Measurements from ENCODE around the gene PSMA6.
"Not testable (repeated sequence)": the region's sequence is repeated elsewhere in the genome, so short reads cannot be mapped to it uniquely, and the experiment has no call there.

Gene PSMA6

GRCh38 chr14:35344107-35344807 lies 52.1 kb downstream of the PSMA6 start:
- no peak for DNase-seq (ENCODE audit: low read depth in 2 of 2)

GRCh38 chr14:35346738-35347322 lies 54.6 kb downstream of the PSMA6 start:
- no peak for DNase-seq (ENCODE audit: low read depth in 2 of 2)

- DNase-seq (ENCODE audit: low read depth in 2 of 2) = no peak
Observed at GRCh38 chr14:35347323-35348043, 55.3 kb downstream of the PSMA6 start.

- not testable (repeated sequence) for DNase-seq (ENCODE audit: low read depth in 2 of 2)
Observed at GRCh38 chr14:35348044-35348380, 55.8 kb downstream of the PSMA6 start.

- no peak for DNase-seq (ENCODE audit: low read depth in 2 of 2)
Observed at GRCh38 chr14:35349496-35350365, 57.5 kb downstream of the PSMA6 start.

- DNase-seq (ENCODE audit: low read depth in 2 of 2) = no peak
Observed at GRCh38 chr14:35351497-35351896, 59.3 kb downstream of the PSMA6 start.

- no peak for DNase-seq (ENCODE audit: low read depth in 2 of 2)
Observed at GRCh38 chr14:35351897-35352273, 59.7 kb downstream of the PSMA6 start.

GRCh38 chr14:35352274-35353233 lies 60.4 kb downstream of the PSMA6 start:
- DNase-seq (ENCODE audit: low read depth in 2 of 2) = no peak

- no peak for DNase-seq (ENCODE audit: low read depth in 2 of 2)
Observed at GRCh38 chr14:35353409-35354172, 61.4 kb downstream of the PSMA6 start.

GRCh38 chr14:35355235-35355634 lies 63.1 kb downstream of the PSMA6 start:
- DNase-seq (ENCODE audit: low read depth in 2 of 2) = not testable (repeated sequence)

GRCh38 chr14:35355981-35356841 lies 64.0 kb downstream of the PSMA6 start:
- DNase-seq (ENCODE audit: low read depth in 2 of 2) = no peak

GRCh38 chr14:35359655-35360054 lies 67.5 kb downstream of the PSMA6 start:
- DNase-seq (ENCODE audit: low read depth in 2 of 2) = not testable (repeated sequence)

- no peak for DNase-seq (ENCODE audit: low read depth in 2 of 2)
Observed at GRCh38 chr14:35361141-35361480, 68.9 kb downstream of the PSMA6 start.

- no peak for DNase-seq (ENCODE audit: low read depth in 2 of 2)
Observed at GRCh38 chr14:35362450-35362849, 70.3 kb downstream of the PSMA6 start.

GRCh38 chr14:35362911-35363374 lies 70.8 kb downstream of the PSMA6 start:
- no peak for DNase-seq (ENCODE audit: low read depth in 2 of 2)

- peak; percentile 19 to 32 for DNase-seq (ENCODE audit: low read depth in 2 of 2)
Observed at GRCh38 chr14:35365130-35366055, 73.2 kb downstream of the PSMA6 start.

- DNase-seq (ENCODE audit: low read depth in 2 of 2) = no peak
Observed at GRCh38 chr14:35366056-35366451, 73.9 kb downstream of the PSMA6 start.

- no peak for DNase-seq (ENCODE audit: low read depth in 2 of 2)
Observed at GRCh38 chr14:35366521-35366976, 74.4 kb downstream of the PSMA6 start.
